HEK293 (cell line): ENCODE data around the gene WDR82.

Experiments
- CTCF ChIA-PET: fragments of 350-600 bp; formaldehyde crosslinking; extraction: SDS; loops from one replicate; lab custom pipeline; 2021; ENCODE audit warnings: antibody characterized with exemption; lab: Yijun Ruan, JAX
- POLR2A ChIA-PET: fragments of 300-600 bp; formaldehyde crosslinking; extraction: SDS; loops from one replicate; lab custom pipeline; 2020; ENCODE audit warnings: antibody characterized with exemption, inconsistent platforms; lab: Yijun Ruan, JAX
- H3K27ac ChIP-seq: fragments of 200-500 bp; sonication (Bioruptor generic); 2 replicates; pipeline ENCODE4 v1.5.1; 2014; ENCODE audit warnings: low read depth, low read length, control low read depth, inconsistent platforms; ENCODE audit errors: extremely low read depth
- H3K36me3 ChIP-seq, 2 experiments: fragments of 200-500 bp in 1 of 2; sonication (Bioruptor generic) in 1 of 2; 1 replicate in 1 of 2; 2 replicates in 1 of 2; pipeline ENCODE4 v1.5.1; 2014 to 2017; ENCODE audit warnings: inconsistent platforms in 2 of 2, low read length in 2 of 2; ENCODE audit not compliant: control insufficient read depth in 2 of 2, insufficient read depth in 1 of 2
- H3K4me1 ChIP-seq: fragments of 200-500 bp; sonication (Bioruptor generic); 2 replicates; pipeline ENCODE4 v1.5.1; 2014; ENCODE audit warnings: mild to moderate bottlenecking, low read length, inconsistent platforms; ENCODE audit not compliant: control insufficient read depth, insufficient read depth
- H3K4me3 ChIP-seq: 2 replicates; pipeline ENCODE4 v1.5.1; 2011; ENCODE audit warnings: low read depth, mild to moderate bottlenecking, control low read depth, low read length, moderate library complexity
- H3K9me3 ChIP-seq: fragments of 200-500 bp; sonication (Bioruptor generic); 2 replicates; pipeline ENCODE4 v1.5.1; 2014; ENCODE audit warnings: low read depth, low read length, inconsistent platforms; ENCODE audit not compliant: control insufficient read depth, insufficient read depth
- BCL11B ChIP-seq: fragments of 450-650 bp; formaldehyde crosslinking; IDR thresholded peaks from 2 replicates; pipeline ENCODE4 v1.5.1; 2016; ENCODE audit warnings: low read depth, missing biosample characterization, missing genetic modification characterization
- HIC1 ChIP-seq: fragments of 450-650 bp; formaldehyde crosslinking; IDR thresholded peaks from 2 replicates; pipeline ENCODE4 v1.5.1; 2016; ENCODE audit warnings: missing biosample characterization, missing genetic modification characterization
- HOXD13 ChIP-seq: sonication (generic); formaldehyde crosslinking; IDR thresholded peaks from 2 replicates; pipeline ENCODE4 v1.8.0; 2022; ENCODE audit warnings: missing genetic modification reagents, borderline replicate concordance
- OVOL3 ChIP-seq: fragments of 450-650 bp; formaldehyde crosslinking; IDR thresholded peaks from 2 replicates; pipeline ENCODE4 v1.5.1; 2016; ENCODE audit warnings: missing biosample characterization, missing genetic modification characterization
- PRDM1 ChIP-seq: fragments of 450-650 bp; formaldehyde crosslinking; IDR thresholded peaks from 2 replicates; pipeline ENCODE4; 2016; ENCODE audit warnings: missing biosample characterization, missing genetic modification characterization
- SCRT2 ChIP-seq: fragments of 450-650 bp; formaldehyde crosslinking; IDR thresholded peaks from 2 replicates; pipeline ENCODE4 v1.5.1; 2016; ENCODE audit warnings: missing biosample characterization, missing genetic modification characterization
- SP2 ChIP-seq: fragments of 450-650 bp; formaldehyde crosslinking; IDR thresholded peaks from 2 replicates; pipeline ENCODE4 v1.5.1; 2016; ENCODE audit warnings: missing biosample characterization, missing genetic modification characterization
- TRIM28 ChIP-seq: IDR thresholded peaks from 2 replicates; pipeline ENCODE4 v1.6.1; 2011; ENCODE audit warnings: low read length, control low read depth, borderline replicate concordance
- ZBTB1 ChIP-seq: fragments of 450-650 bp; formaldehyde crosslinking; IDR thresholded peaks from 2 replicates; pipeline ENCODE4 v1.5.1; 2016; ENCODE audit warnings: missing biosample characterization, missing genetic modification characterization
- ZBTB44 ChIP-seq: fragments of 450-650 bp; IDR thresholded peaks from 2 replicates; pipeline ENCODE4 v1.5.1; 2018; ENCODE audit warnings: missing biosample characterization, mild to moderate bottlenecking, missing genetic modification characterization
- ZBTB6 ChIP-seq: fragments of 450-650 bp; formaldehyde crosslinking; IDR thresholded peaks from 2 replicates; pipeline ENCODE4 v1.5.1; 2017; ENCODE audit warnings: missing biosample characterization, missing genetic modification characterization
- ZFP41 ChIP-seq: fragments of 450-650 bp; formaldehyde crosslinking; IDR thresholded peaks from 2 replicates; pipeline ENCODE4 v1.5.1; 2016; ENCODE audit warnings: missing biosample characterization, missing genetic modification characterization, borderline replicate concordance
- ZNF121 ChIP-seq: fragments of 450-650 bp; formaldehyde crosslinking; IDR thresholded peaks from 2 replicates; pipeline ENCODE4 v1.5.1; 2016; ENCODE audit warnings: missing biosample characterization, missing genetic modification characterization
- ZNF214 ChIP-seq: fragments of 450-650 bp; formaldehyde crosslinking; IDR thresholded peaks from 2 replicates; pipeline ENCODE4 v1.5.1; 2017; ENCODE audit warnings: missing biosample characterization, mild to moderate bottlenecking, missing genetic modification characterization, borderline replicate concordance
- ZNF223 ChIP-seq: fragments of 450-650 bp; formaldehyde crosslinking; IDR thresholded peaks from 2 replicates; pipeline ENCODE4 v1.5.1; 2016; ENCODE audit warnings: missing biosample characterization, missing genetic modification characterization
- ZNF311 ChIP-seq: fragments of 450-650 bp; formaldehyde crosslinking; IDR thresholded peaks from 2 replicates; pipeline ENCODE4 v1.5.1; 2017; ENCODE audit warnings: missing biosample characterization, missing genetic modification characterization, borderline replicate concordance
- ZNF488 ChIP-seq: fragments of 450-650 bp; formaldehyde crosslinking; IDR thresholded peaks from 2 replicates; pipeline ENCODE4 v1.5.1; 2016; ENCODE audit warnings: missing biosample characterization, missing genetic modification characterization
- ZNF530 ChIP-seq: fragments of 450-650 bp; formaldehyde crosslinking; IDR thresholded peaks from 2 replicates; pipeline ENCODE4 v1.5.1; 2016; ENCODE audit warnings: low read depth, missing biosample characterization, missing genetic modification characterization
- ZNF555 ChIP-seq: fragments of 450-650 bp; formaldehyde crosslinking; conservative IDR thresholded peaks from 2 replicates; pipeline ENCODE4 v1.5.1; 2017; ENCODE audit warnings: missing biosample characterization, mild to moderate bottlenecking, missing genetic modification characterization, inconsistent platforms
- ZNF658 ChIP-seq: fragments of 450-650 bp; formaldehyde crosslinking; IDR thresholded peaks from 2 replicates; pipeline ENCODE4; 2016; ENCODE audit warnings: missing biosample characterization, missing genetic modification characterization
- ZNF664 ChIP-seq: fragments of 450-650 bp; formaldehyde crosslinking; IDR thresholded peaks from 2 replicates; pipeline ENCODE4 v1.5.1; 2016; ENCODE audit warnings: missing biosample characterization, missing genetic modification characterization
- ZNF777 ChIP-seq: fragments of 450-650 bp; formaldehyde crosslinking; IDR thresholded peaks from 2 replicates; pipeline ENCODE4 v1.5.1; 2017; ENCODE audit warnings: missing biosample characterization, missing genetic modification characterization, borderline replicate concordance
- ZNF791 ChIP-seq: fragments of 450-650 bp; formaldehyde crosslinking; IDR thresholded peaks from 2 replicates; pipeline ENCODE4 v1.5.1; 2016; ENCODE audit warnings: missing biosample characterization, missing genetic modification characterization
- ZNF843 ChIP-seq: fragments of 450-650 bp; formaldehyde crosslinking; IDR thresholded peaks from 2 replicates; pipeline ENCODE4 v1.5.1; 2016; ENCODE audit warnings: missing biosample characterization, missing genetic modification characterization

The WDR82 gene

GRCh38 chr3:52216585-52217408 is 61.7 kb downstream of the WDR82 start:
- no peak overlapping the region for H3K27ac ChIP-seq
- CTCF ChIA-PET: interaction anchor here (1.2 to 1.5 kb wide), 2 partner anchors 12 to 123 kb away, joined by 4 read pairs; no protein-coding TSS in a partner anchor
- POLR2A ChIA-PET: interaction anchor here (1.2 kb wide), 1 partner anchor 62 kb away, joined by 4 read pairs; the partner anchor contains the start of gene POC1A

GRCh38 chr3:52215351-52215750 is 63.1 kb downstream of the WDR82 start:
- Histone ChIP-seq H3K9me3 (no peaks in the 10 kb centered on the region), H3K36me3 (peaks cover 8 to 57% of the 10 kb centered on the region in 2 experiments; a peak in 2 of 3 replicates), H3K4me1 (no peaks in the 10 kb centered on the region), H3K27ac (no peak overlapping the region), H3K4me3 (no peak overlapping the region)
- ChIA-PET POLR2A (no interaction called here), CTCF (interaction anchor here (0.6 to 1.1 kb wide), 2 partner anchors 16 to 122 kb away, joined by 3 read pairs; no protein-coding TSS in a partner anchor)
- TF ChIP-seq ZNF658 (tag by site-specific recombination): no peak
- no peak for TF ChIP-seq HOXD13 (CRISPR knock-in tag)
- no peak for TF ChIP-seq ZNF843
- no peak for TF ChIP-seq ZBTB1 (tag by site-specific recombination)
- TF ChIP-seq ZNF488 (tag by site-specific recombination): no peak
- TF ChIP-seq ZNF121: no peak
- no peak for TF ChIP-seq ZNF530 (tag by site-specific recombination)
- no peak for TF ChIP-seq ZNF791 (tag by site-specific recombination)
- no peak for TF ChIP-seq ZNF664
- TF ChIP-seq PRDM1: no peak
- TF ChIP-seq ZNF777: no peak
- no peak for TF ChIP-seq TRIM28
- TF ChIP-seq ZNF223 (tag by site-specific recombination): no peak
- TF ChIP-seq ZNF555 (tag by site-specific recombination): no peak
- no peak for TF ChIP-seq SP2

More at GRCh38 chr3:52216585-52217408, 61.7 kb downstream of the WDR82 start:
- no peaks in the 10 kb centered on the region for H3K9me3 ChIP-seq
- peaks cover 4 to 43% of the 10 kb centered on the region in 2 experiments; a peak in 2 of 3 replicates for H3K36me3 ChIP-seq
- H3K4me1 ChIP-seq: no peaks in the 10 kb centered on the region
- TF ChIP-seq SCRT2 (tag by site-specific recombination) (peak; percentile 72), ZNF214 (no peak)
- H3K4me3 ChIP-seq: no peak overlapping the region

- no peaks in the 10 kb centered on the region for H3K4me1 ChIP-seq
- ChIA-PET CTCF (no interaction called here), POLR2A (no interaction called here)
- peaks cover 21 to 72% of the 10 kb centered on the region in 2 experiments; a peak in 2 of 3 replicates for H3K36me3 ChIP-seq
- H3K4me3 ChIP-seq: no peak overlapping the region
- TF ChIP-seq HIC1 (tag by site-specific recombination) (no peak), OVOL3 (tag by site-specific recombination) (no peak), ZBTB6 (no peak), ZNF311 (tag by site-specific recombination) (no peak), ZBTB44 (tag by site-specific recombination) (no peak), ZNF223 (tag by site-specific recombination) (no peak), BCL11B (no peak), ZFP41 (no peak)
- H3K27ac ChIP-seq: no peak overlapping the region
- H3K9me3 ChIP-seq: no peaks in the 10 kb centered on the region
Measured at GRCh38 chr3:52213901-52214300, 64.5 kb downstream of the WDR82 start.
